Measurements from ENCODE around the gene FCGR3A.

DNA sequence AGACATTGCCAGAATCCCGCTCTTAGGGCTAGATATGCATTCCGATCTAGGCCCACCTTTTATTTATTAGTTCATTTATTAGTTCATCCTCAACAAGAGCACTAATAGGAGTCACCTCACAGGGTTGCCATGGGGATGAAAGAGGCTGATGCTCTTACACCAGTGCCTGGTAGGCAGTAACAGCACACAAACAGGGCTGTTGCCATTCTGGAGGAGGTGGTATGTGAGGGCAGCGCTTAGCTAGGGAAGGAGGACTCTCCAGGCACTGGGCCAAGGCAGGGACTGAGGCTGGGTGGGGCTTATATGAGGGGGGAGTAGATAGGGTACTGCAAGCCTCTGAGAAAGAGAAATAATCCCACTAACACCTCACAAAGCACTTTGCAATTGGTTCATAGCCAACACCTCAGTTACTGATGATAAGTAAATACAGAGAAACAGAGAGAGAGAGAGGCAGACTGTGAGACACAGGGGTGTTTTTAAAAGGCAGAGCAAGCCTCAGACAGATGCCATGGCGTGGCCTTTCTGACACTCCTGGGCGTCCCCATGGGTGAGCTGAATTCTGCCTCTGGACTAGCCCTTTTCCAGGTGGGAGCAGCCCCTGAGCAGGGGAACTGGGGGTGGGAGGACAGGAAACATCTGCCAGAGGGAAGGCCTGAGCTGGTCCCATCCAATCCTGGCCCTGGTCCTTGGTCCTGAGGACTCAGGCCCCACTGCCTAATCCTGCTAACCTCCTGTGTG, 38.4 kb downstream of the FCGR3A start:
- TF ChIP-seq, protein P1, sequence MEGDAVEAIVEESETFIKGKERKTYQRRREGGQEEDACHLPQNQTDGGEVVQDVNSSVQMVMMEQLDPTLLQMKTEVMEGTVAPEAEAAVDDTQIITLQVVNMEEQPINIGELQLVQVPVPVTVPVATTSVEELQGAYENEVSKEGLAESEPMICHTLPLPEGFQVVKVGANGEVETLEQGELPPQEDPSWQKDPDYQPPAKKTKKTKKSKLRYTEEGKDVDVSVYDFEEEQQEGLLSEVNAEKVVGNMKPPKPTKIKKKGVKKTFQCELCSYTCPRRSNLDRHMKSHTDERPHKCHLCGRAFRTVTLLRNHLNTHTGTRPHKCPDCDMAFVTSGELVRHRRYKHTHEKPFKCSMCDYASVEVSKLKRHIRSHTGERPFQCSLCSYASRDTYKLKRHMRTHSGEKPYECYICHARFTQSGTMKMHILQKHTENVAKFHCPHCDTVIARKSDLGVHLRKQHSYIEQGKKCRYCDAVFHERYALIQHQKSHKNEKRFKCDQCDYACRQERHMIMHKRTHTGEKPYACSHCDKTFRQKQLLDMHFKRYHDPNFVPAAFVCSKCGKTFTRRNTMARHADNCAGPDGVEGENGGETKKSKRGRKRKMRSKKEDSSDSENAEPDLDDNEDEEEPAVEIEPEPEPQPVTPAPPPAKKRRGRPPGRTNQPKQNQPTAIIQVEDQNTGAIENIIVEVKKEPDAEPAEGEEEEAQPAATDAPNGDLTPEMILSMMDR (conservative IDR thresholded peaks at IDR 0.05), result no peak
- TF ChIP-seq EZH2 (IDR thresholded peaks at IDR 0.05; ENCODE audit: low read depth), result no peak

Data from PC-9 (cell line).